ENCODE results near the gene ERCC3. TPM values are rescaled to one million over a fixed set of nuclear protein-coding genes. Genes with fewer than 3 reads are reported as not detected.

The ERCC3 gene
- total RNA-seq = 10 to 100 TPM; 30.0 to 47.2 (median 39.0) TPM

GRCh38 chr2:127293748-127294562 is at the start of gene ERCC3:
Gene ERCC3, minus strand, starts transcription at chr2:127294144. Its CDS starts 63 bp downstream, at chr2:127294081.
- peaks cover 6 to 15% (median 8%) of the 10 kb centered on the region in 4 donors for H3K4me1 ChIP-seq
- H3K4me3 ChIP-seq = peak within 1 kb of the TSS; percentile 59 to 94 (median 80)
- DNase-seq = peak; percentile 85
- H3K27me3 ChIP-seq = no peaks in the 10 kb centered on the region
- H3K9me3 ChIP-seq = no peaks in the 10 kb centered on the region
- in situ Hi-C loops (cut with MboI; ENCODE audit: low pct_ligation_motif_present in 1 of 4, low pct_unique_long_range_greater_than_20kb in 1 of 4, low sequenced_read_pairs in 3 of 4) = no loop called here
- TF ChIP-seq, protein P1, sequence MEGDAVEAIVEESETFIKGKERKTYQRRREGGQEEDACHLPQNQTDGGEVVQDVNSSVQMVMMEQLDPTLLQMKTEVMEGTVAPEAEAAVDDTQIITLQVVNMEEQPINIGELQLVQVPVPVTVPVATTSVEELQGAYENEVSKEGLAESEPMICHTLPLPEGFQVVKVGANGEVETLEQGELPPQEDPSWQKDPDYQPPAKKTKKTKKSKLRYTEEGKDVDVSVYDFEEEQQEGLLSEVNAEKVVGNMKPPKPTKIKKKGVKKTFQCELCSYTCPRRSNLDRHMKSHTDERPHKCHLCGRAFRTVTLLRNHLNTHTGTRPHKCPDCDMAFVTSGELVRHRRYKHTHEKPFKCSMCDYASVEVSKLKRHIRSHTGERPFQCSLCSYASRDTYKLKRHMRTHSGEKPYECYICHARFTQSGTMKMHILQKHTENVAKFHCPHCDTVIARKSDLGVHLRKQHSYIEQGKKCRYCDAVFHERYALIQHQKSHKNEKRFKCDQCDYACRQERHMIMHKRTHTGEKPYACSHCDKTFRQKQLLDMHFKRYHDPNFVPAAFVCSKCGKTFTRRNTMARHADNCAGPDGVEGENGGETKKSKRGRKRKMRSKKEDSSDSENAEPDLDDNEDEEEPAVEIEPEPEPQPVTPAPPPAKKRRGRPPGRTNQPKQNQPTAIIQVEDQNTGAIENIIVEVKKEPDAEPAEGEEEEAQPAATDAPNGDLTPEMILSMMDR (IDR thresholded peaks at IDR 0.05) = no peak
- TF ChIP-seq POLR2A (IDR thresholded peaks at IDR 0.05) = peak; percentile 50
- TF ChIP-seq POLR2AphosphoS5 (IDR thresholded peaks at IDR 0.05) = peak; percentile 35 to 73 (median 70)
- peaks cover 0 to 21% (median 8%) of the 10 kb centered on the region in 4 donors for H3K36me3 ChIP-seq
- 0 to 1% methylated on average over 2 to 29 of the region's 55 CpGs for WGBS, 2 donors (ENCODE audit: low coverage in 1 of 2)
- H3K27ac ChIP-seq = peak within 1 kb of the TSS; percentile 76 to 84 (median 81)
- intact Hi-C loops (cut with DNase I; ENCODE audit: low total_unique reads) = no loop called here

DNA sequence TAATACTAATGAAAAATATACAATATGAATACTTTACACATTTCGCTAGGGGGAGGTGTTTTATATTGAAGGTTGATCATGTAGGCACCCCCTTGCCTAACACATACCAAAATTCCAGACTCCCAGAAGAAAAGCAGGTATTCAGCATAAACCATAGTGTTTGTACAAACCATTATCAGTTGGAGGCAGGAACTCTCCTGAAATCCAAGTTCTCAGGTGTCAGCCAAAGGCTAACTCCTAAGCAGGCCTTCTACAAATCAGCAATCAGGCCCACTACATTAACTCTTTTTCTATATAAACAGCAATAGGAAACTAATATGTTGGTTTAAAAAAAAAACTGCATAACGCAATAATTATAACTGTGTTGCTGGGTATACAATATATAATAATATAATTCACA is 49.3 kb upstream of the ERCC3 start:
- no peak for TF ChIP-seq POLR2AphosphoS5 (IDR thresholded peaks at IDR 0.05)
- H3K4me3 ChIP-seq = no peak overlapping the region
- intact Hi-C loops (cut with DNase I; ENCODE audit: low total_unique reads) = no loop called here
- DNase-seq = no peak
- H3K27ac ChIP-seq = no peak overlapping the region
- no peaks in the 10 kb centered on the region for H3K9me3 ChIP-seq
- WGBS, 2 donors (ENCODE audit: low coverage in 1 of 2) = 80 to 92% methylated on average over 1 to 2 of the region's 2 CpGs
- no peaks in the 10 kb centered on the region for H3K36me3 ChIP-seq
- H3K27me3 ChIP-seq = no peaks in the 10 kb centered on the region
- in situ Hi-C loops (cut with MboI; ENCODE audit: low pct_ligation_motif_present in 1 of 4, low pct_unique_long_range_greater_than_20kb in 1 of 4, low sequenced_read_pairs in 3 of 4) = loop anchor here in 1 of 4 donors (25.0 kb wide), 1 partner anchor 144 kb away; no protein-coding TSS in a partner anchor
- H3K4me1 ChIP-seq = peaks cover 0 to 10% (median 1%) of the 10 kb centered on the region in 4 donors

GRCh38 chr2:127342101-127342500 is 48.2 kb upstream of the ERCC3 start:
- peaks cover 0 to 5% (median 0%) of the 10 kb centered on the region in 4 donors for H3K4me1 ChIP-seq
- intact Hi-C loops (cut with DNase I; ENCODE audit: low total_unique reads) (no loop called here), in situ Hi-C loops (cut with MboI; ENCODE audit: low pct_ligation_motif_present in 1 of 4, low pct_unique_long_range_greater_than_20kb in 1 of 4, low sequenced_read_pairs in 3 of 4) (loop anchor here in 1 of 4 donors (25.0 kb wide), 1 partner anchor 145 kb away; no protein-coding TSS in a partner anchor)
- DNase-seq = no peak
- H3K9me3 ChIP-seq = no peaks in the 10 kb centered on the region
- 98 to 100% methylated on average over 1 of the region's 1 CpG for WGBS, 2 donors (ENCODE audit: low coverage in 1 of 2)
- no peaks in the 10 kb centered on the region for H3K27me3 ChIP-seq
- peaks cover 0 to 10% (median 0%) of the 10 kb centered on the region in 4 donors for H3K36me3 ChIP-seq
- no peak overlapping the region for H3K27ac ChIP-seq
- H3K4me3 ChIP-seq = no peak overlapping the region
- TF ChIP-seq POLR2A (IDR thresholded peaks at IDR 0.05) = no peak
- TF ChIP-seq, protein P1 (IDR thresholded peaks at IDR 0.05) = no peak
- TF ChIP-seq EP300 (IDR thresholded peaks at IDR 0.05; ENCODE audit: low read depth) = no peak
- no peak for TF ChIP-seq POLR2AphosphoS5 (IDR thresholded peaks at IDR 0.05)

- no peaks in the 10 kb centered on the region for H3K4me1 ChIP-seq
- no peaks in the 10 kb centered on the region for H3K27me3 ChIP-seq
- no peak overlapping the region for H3K4me3 ChIP-seq
- H3K9me3 ChIP-seq = no peaks in the 10 kb centered on the region
- no peak for DNase-seq
- no peak overlapping the region for H3K27ac ChIP-seq
- TF ChIP-seq, protein P1 (IDR thresholded peaks at IDR 0.05) = no peak
- TF ChIP-seq EP300 (IDR thresholded peaks at IDR 0.05; ENCODE audit: low read depth) (no peak), POLR2A (IDR thresholded peaks at IDR 0.05) (no peak), POLR2AphosphoS5 (IDR thresholded peaks at IDR 0.05) (no peak)
- intact Hi-C loops (cut with DNase I; ENCODE audit: low total_unique reads) = no loop called here
- in situ Hi-C loops (cut with MboI; ENCODE audit: low pct_ligation_motif_present in 1 of 4, low pct_unique_long_range_greater_than_20kb in 1 of 4, low sequenced_read_pairs in 3 of 4) = loop anchor here in 1 of 4 donors (25.0 kb wide), 1 partner anchor 155 kb away; no protein-coding TSS in a partner anchor
- peaks cover 0 to 48% (median 4%) of the 10 kb centered on the region in 4 donors for H3K36me3 ChIP-seq
- 91% methylated on average over 1 of the region's 1 CpG; no CpG with 5 or more reads in 1 of the 2 donors for WGBS, 2 donors (ENCODE audit: low coverage in 1 of 2)
Measured at GRCh38 chr2:127332335-127332734, 38.4 kb upstream of the ERCC3 start.

Measured in transverse colon (tissue), 4 donors.